Putamen (tissue), 1 donor: Measurements from ENCODE around the gene TTLL8.

Experiments used
- DNase-seq: peaks from one replicate; pipeline ENCODE4 v3.0.0-alpha.2; 2016; ENCODE audit warnings: low spot score

Gene TTLL8

GRCh38 chr22:50061141-50061823 lies 3.2 kb upstream of the TTLL8 start:
- no peak for DNase-seq

- no peak for DNase-seq
Measured at GRCh38 chr22:50060441-50061140, 2.5 kb upstream of the TTLL8 start.

GRCh38 chr22:50059881-50060262 lies 1.8 kb upstream of the TTLL8 start:
- DNase-seq = no peak

DNA sequence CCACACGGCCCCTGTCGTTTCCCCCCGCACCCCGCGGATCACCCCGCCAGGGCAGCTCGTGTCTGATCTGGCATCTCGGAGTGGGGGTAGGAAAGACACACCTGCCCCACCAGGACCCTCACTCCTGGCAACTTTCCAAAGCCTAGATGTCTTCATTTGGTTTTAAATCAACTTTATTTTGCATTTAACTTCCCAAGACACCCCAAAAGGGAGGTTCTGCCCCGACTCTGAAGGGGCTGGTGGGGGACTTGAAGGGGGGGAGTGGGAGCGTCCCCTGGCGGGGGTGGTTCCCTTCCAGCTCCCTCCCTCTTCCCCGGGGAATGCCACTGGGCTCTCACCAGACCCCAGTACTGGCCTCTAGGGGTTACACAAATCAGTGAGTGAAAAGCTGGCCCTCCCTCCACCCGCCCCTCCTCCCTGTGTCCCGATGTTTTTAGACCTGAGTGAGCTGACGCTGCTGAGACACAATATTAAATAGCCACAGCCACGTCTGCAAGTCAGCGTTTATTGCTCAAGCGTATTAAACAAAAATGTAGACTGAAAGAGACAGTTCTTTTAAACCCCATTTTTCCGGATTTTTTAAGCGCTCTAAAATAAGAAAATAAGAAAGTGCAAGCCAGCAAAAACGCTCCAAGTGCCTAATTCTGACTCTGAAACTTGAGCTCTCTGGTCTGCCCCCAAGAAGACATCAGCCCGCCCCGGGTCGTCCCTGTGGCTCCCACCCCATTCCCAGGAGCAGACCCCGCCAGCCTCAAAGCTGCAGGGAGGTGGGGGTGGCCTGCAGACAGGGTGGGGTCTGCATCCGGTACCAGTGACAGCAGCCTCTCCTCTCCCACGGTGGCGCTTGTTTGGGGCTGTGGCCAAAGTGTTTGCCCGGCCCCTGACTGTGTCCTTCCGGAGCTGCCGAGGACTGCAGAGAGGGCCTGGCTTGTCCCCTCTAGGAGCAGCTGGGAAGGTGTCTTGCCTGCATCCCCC lies 1.1 kb upstream of the TTLL8 start:
- DNase-seq = no peak

- no peak for DNase-seq
Measured at GRCh38 chr22:50057278-50058060, 629 bp downstream of the TTLL8 start.

DNA sequence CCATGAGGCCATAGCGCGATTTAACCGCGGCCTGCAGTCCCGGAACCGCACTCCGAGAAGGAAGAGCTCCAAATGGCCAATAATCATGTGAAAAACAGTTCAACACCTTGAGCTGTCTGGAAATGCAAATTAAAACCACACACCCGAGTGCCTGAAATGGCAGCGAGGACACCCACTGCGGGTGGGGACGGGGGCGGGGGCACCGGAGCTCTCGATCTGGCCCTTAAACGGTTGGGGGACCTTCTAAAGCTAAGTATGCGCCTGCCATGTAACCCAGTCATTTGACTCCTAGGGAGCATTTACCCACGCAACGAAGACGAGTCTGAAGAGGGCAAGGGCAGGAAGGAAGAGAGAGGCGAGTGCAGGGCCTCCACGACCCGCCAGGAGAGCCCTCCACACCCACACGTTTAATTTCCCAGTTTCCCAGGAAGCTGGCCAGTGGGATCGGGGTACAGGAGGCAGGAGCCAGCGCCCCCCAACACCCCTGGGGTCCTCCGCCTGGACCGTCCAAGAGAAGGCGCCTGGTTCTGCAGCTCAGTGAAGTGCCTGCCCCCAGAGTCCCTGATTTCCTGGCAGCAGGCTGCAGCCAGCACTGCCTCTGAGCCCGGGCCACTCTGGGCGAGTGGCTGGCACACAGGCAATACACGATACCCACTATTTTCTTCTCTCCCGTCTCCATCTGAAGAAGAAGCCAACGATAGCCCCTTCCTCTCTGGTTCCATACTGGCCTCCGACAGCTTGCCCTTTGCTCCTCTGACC lies 1.7 kb downstream of the TTLL8 start:
- no peak for DNase-seq

GRCh38 chr22:50053861-50054260 lies 4.2 kb downstream of the TTLL8 start:
- no peak for DNase-seq

- no peak for DNase-seq
Measured at GRCh38 chr22:50051930-50052329, 6.2 kb downstream of the TTLL8 start.

DNA sequence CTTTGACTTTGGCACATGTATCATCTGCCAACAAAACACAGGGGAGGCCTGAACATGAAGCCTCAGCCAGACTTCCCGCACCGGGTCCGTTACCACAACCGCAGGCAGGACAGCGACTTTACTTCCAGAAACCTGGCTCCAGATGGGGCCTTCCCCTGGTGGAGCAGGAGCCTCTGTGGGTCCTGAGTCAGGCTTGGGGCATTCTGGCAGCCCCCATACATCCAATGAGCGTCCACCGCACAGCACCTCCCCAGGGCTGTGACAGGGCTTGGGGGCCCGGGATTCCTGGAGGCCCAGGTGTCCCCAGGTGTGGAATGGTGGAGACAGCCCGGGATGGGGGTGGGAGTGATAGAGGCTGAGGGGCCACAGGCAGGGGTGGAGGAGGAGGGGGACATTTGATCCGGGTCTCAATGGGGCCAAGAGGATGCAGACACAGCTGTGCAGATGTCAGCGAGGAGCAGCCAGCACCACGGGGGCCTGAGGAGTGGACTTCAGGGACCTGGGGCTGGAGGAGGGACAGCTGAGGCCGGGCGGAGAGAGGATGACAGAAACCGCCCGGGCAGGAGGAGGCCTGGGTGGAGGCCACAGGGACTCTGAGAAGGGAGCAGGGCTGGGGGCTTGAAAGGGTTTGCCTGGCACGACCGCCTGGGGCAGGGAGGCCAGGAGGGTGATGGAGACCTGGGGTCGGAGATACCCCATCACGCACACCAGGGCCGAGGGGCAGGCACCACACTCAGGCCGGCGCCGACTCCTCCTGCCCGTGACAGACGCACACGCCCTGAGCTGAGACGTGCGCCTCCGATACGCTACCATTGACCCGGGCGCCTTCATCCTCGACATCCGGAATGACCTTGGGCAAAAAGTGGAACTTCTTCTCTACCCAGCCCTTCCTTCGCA lies 8.6 kb downstream of the TTLL8 start:
- DNase-seq = no peak

GRCh38 chr22:50048836-50049235 lies 9.3 kb downstream of the TTLL8 start:
- no peak for DNase-seq

DNA sequence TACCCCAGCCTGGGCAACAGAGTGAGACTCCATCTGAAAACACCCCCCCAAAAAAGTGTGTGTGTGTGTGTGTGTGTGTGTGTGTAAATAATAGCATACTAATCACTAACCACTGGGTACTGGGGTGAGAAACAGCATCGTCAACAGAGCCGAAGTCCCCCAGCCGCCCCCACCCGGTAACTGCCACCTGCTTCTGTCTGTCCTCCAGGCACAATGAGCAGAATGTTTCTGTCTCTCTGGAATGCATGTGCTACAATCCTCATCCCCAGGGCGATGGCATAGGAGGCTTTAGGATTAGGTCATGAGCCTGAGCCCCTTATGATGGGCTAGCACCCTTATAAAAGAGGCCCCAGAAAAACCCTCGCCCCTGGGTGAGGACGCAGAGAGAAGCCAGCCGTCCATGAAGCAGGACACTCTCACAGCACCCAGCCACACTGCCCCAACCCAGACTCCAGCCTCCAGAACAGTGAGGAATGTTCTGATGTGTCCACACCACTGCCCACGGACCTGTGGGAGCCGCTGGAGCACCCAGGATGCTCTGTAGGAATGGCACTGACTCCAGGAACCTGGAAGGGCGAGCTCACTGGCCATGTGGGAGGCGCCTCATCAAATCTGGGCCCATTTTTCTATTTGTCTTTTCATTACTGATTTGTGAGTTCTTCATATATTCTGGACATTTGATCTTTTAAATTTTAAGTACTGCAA lies 9.9 kb downstream of the TTLL8 start:
- DNase-seq = no peak

DNA sequence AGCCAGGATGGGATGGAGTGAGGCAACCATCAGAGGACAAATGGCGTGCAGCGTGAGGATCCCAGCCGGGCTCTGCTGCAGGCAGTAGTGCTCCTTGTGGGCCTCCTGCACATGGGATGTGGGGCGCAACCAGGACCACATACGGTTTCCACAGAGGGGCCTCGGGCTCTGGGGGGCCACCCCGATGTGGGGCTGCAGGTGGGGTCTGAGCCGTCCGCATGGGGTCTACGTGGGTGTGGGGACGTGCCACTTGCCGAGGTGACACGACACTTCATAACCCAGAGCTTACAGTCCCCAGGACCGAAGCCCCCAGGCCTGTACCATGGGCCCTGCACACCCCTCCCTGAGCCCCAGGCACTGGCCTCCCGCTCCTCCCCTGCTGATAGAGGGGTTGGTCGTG lies 10.8 kb downstream of the TTLL8 start:
- DNase-seq = no peak

GRCh38 chr22:50046481-50047245 lies 11.4 kb downstream of the TTLL8 start:
- no peak for DNase-seq

DNA sequence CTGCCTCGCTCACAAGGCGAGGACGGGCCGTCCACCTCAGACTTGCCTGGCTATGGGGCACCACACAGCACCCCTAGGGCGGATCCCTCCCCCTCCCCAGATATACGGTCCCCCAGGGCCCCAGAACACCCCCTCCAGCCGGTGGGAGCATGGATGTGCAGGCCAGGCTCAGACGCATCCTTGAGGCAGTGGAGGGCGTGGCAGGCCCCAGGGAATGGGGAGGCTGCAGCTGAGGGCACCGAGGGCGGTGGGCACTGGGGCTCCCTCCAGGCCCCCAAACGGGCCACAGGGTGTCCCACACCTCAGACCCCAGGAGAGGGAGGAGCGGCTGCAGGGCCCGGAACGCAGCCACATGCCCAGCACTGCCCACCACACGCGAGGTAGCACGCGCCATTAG lies 12.1 kb downstream of the TTLL8 start:
- DNase-seq = no peak

DNA sequence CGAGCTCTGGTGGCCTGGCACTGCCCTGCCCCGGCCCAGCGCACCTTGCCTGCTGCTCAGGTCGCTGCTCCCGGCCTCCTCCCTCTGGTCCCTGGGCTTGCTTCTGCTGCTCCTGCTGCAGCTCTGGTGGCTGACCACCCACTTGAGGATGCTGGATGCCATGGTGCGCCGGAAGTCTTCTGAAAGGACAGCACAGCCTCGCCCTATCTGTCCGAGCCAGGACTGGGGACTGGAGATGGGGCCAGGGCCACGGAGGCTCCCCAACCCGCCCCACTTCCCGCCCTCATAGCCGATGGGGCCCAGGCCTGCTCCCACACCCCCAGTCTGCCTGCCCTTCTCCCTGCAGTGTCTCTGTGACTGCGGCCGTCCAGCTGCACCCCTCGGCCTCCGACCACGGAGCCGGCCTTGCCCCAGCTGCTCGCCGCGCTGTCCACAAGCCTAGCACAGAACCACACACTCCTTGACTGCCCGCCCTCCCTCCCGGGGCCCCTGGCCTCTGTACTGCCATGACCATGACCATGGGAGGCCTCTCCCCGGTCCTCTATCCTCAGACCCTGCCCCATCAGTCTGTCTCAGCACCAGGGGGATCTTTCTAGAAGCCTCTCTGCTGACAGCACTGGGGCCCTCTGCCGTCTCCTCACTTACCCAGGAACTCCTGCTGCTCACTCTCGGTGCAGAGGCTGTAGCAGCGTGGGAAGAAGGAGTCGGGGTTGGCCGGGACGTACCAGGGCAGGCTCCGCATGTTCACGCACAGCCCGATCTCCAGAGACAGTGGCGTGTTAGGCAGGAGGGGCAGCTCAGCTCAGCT lies 12.7 kb downstream of the TTLL8 start:
- DNase-seq = no peak

- no peak for DNase-seq
Measured at GRCh38 chr22:50044485-50045118, 13.5 kb downstream of the TTLL8 start.

DNA sequence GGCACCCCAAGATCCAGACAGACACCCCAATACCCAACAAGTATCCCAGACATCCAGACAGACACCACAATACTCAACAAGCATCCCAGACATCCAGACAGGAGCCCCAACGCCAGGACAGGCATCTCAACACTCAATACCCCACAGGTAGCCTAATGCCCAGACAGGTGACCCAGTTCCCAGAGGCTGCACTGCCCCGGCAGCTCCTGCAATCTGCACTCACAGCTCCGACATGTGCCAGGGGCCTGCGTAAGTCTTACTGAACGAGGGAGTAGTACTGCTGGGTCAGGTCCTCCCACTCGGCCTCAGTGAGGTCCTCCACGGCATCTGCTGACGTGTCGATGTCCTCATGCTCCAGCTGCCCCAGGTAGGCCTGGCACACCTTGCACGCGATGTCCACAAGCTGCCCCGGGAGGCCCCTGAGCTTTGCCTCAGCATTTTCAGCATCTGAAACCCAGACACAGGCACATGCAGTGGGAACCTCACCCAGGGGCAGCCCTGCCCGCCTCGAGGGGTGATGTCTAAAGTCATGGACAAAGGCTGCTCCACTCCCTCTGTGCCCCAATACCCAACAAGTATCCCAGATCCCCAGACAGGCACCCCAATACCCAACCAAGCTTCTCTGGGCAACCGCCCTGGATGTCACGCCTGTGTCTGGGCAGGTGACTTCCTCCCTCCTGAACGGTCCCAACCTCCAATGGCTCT lies 16.6 kb downstream of the TTLL8 start:
- DNase-seq = no peak
